HFF-Myc (cell line): Measurements from ENCODE around the gene ANGPTL8.

ENCODE experiments used
- DNase-seq: peaks from one replicate; pipeline ENCODE4 v3.0.0-alpha.2; 2011; ENCODE audit warnings: low read depth; ENCODE audit errors: extremely low read depth
- H3K4me3 ChIP-seq: replicated peaks from 2 replicates; pipeline ENCODE4 v1.5.1; 2011; ENCODE audit warnings: low read depth, mild to moderate bottlenecking, control low read depth, low read length
- CTCF ChIP-seq: IDR thresholded peaks from 2 replicates; pipeline ENCODE4 v1.5.1; 2012; ENCODE audit warnings: mild to moderate bottlenecking, low read depth, low read length, control low read depth; ENCODE audit errors: missing control alignments

ANGPTL8 gene

GRCh38 chr19:11214387-11214786 is 25.0 kb upstream of the ANGPTL8 start:
- TF ChIP-seq CTCF = no peak
- DNase-seq = no peak

GRCh38 chr19:11221082-11221598 is 18.3 kb upstream of the ANGPTL8 start:
- DNase-seq = no peak
- TF ChIP-seq CTCF = no peak
- no peak overlapping the region for H3K4me3 ChIP-seq

More at GRCh38 chr19:11214387-11214786, 25.0 kb upstream of the ANGPTL8 start:
- H3K4me3 ChIP-seq = no peak overlapping the region

GRCh38 chr19:11223200-11223599 is 16.2 kb upstream of the ANGPTL8 start:
- TF ChIP-seq CTCF = no peak
- no peak for DNase-seq
- H3K4me3 ChIP-seq = no peak overlapping the region

GRCh38 chr19:11224429-11224828 is 15.0 kb upstream of the ANGPTL8 start:
- no peak for TF ChIP-seq CTCF
- no peak for DNase-seq
- H3K4me3 ChIP-seq = no peak overlapping the region

- no peak overlapping the region for H3K4me3 ChIP-seq
- no peak for DNase-seq
- no peak for TF ChIP-seq CTCF
Measured at GRCh38 chr19:11225172-11225571, 14.2 kb upstream of the ANGPTL8 start.

GRCh38 chr19:11225815-11226214 is 13.6 kb upstream of the ANGPTL8 start:
- no peak for TF ChIP-seq CTCF
- no peak overlapping the region for H3K4me3 ChIP-seq
- no peak for DNase-seq

GRCh38 chr19:11226716-11227166 is 12.7 kb upstream of the ANGPTL8 start:
- H3K4me3 ChIP-seq = no peak overlapping the region
- DNase-seq = no peak
- no peak for TF ChIP-seq CTCF
